ENCODE measurements around the gene MAP3K10.
"Not testable (repeated sequence)": the region's sequence is repeated elsewhere in the genome, so short reads cannot be mapped to it uniquely, and the experiment has no call there.

MAP3K10 gene

DNA sequence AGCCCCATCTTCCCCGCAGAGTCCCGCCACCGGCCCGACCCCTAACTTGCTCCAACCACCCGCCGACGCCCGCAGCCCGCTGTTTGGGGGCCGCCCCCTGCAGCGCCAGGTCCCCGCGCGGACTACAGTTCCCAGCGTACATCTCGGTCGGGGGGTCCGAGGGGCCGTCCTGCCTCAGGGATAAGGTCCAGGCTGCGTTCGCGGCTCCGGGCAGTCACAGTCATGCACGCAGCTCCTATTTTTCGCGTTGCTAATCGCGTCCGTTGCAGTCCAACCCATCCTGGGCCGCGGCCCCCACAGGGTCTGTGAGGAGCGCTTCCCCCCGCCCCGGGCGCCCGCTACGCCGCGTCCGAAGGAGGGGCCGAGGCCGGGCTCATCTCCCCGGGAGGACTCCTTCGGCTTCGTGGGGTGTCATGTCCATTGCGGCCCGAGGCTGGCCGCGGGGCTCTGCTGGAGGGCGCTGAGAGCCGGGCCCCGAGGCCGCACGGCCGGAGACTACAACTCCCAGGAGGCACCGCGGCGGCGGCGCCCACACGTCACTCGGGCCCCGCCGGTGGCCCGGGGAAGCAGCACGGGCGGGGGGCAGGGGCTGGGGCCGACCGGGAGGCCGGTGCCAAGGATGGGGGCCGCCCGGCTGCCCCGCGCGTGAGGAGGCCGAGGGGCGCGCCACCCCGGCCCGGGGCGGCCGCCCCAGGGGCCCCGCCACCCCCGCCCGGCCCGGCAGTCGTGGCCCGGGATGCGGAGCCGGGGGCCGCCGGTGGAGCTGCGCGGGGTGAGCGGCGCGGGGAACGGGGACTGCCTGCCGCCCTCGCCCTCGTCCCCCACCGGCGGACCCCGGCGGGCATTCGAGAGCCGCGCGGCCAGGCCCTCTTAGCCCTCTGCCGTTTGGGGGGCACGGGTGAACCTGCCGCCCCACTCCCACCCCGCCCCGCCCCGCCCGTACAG is at the start of gene MAP3K10:
Gene MAP3K10 (plus strand): TSS at position 536 of the 945 bp plus-strand sequence. CDS start 606 bp downstream, outside the sequence.
- no peak for FAIRE-seq

DNA sequence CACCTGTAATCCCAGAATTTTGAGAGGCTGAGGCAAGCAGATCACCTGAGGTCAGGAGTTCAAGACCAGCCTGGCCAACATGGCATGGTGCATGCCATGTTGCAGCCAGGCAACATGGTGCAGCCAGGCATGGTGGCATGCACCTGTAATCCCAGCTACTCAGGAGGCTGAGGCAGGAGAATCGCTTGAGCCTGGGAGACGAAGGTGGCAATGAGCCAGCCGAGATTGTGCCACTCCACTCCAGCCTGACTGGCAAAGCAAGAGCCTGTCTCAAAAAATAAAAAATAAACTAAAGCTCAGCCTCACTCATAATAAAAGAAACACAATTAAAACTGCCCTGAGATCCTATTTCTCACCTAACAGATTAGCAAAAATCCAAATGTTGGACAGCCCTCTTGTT is 49.7 kb upstream of the MAP3K10 start:
- no peak for FAIRE-seq

DNA sequence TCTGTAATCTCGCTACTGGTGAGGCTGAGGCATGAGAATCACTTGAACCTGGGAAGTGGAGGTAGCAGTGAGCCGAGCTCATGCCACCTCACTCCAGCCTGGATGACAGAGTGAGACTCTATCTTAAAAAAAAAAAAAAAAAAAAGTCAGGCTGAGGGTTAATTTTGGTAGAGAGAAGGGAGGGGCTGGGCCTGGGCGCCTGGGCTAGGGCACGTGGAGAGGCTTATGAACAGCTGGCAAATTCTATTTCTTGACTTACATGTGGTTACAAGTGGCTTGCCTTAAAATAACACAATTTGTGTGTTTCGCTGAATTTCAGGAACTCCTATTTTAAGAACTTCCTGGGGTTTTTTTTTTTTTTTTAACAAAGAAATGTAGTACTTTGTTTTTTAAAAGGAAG is 47.6 kb upstream of the MAP3K10 start:
- FAIRE-seq: no peak

- no peak for FAIRE-seq
Measured at GRCh38 chr19:40144151-40144550, 47.1 kb upstream of the MAP3K10 start.

GRCh38 chr19:40144947-40145748 is 46.1 kb upstream of the MAP3K10 start:
- no peak for FAIRE-seq

GRCh38 chr19:40145749-40146029 is 45.5 kb upstream of the MAP3K10 start:
- not testable (repeated sequence) for FAIRE-seq

GRCh38 chr19:40147338-40147692 is 43.9 kb upstream of the MAP3K10 start:
- no peak for FAIRE-seq

DNA sequence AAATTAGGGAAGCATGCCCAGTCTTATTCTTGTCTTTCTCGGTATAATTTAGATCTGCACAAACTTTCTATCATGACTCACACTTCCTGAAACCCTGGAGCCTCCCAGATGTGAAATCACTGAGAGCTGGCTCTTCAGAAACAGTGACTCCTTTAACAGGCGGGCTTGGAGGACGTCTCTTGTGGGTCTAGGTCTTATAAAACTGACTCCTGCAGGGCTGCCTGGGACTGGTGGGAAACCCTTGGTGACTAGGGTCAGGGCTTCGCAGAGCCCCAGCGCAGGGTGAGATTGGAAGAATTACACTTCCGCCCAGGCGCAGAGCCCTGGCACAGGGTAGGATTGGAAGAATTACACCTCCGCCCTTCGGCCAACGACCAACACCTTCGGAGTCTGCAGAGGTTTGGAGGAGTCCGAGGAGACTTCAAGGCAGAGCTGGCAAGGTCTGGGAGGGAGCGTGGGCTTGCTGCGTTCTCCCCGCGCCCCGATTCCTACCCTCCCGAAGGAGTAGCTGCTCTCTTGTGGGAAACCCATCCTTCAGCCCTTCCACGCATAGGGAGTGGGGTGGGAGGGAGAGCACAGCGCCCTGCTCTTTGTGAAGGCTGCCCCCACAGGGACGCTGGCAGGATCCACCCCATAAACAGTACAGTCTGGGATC is 43.4 kb upstream of the MAP3K10 start:
- FAIRE-seq: no peak

GRCh38 chr19:40149501-40149900 is 41.7 kb upstream of the MAP3K10 start:
- no peak for FAIRE-seq

- no peak for FAIRE-seq
Measured at GRCh38 chr19:40150170-40150569, 41.1 kb upstream of the MAP3K10 start.

DNA sequence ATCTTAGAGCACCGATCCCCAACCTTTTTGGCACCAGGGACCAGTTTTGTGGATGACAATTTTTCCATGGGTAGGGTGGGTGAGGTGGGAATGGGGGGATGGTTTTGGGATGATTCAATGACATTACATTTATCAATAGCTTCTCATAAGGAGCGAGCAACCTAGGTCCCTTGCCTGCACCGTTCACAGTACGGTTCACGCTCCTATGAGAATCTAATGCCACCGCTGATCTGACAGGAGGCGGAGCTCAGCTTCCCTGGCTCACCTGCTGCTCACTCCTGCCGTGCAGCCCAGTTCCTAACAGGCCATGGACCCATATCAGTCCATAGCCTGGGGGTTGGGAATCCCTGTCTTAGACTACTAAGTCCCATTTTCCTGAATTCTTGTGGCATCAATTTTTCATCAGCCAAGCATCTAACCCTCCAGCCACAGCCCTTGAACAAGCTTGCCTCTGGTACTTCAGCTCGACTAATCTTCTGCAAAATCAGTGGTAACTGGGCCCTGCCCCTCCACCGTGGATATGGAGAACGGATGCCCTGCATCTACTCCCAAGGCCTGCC is 37.0 kb upstream of the MAP3K10 start:
- FAIRE-seq: no peak

DNA sequence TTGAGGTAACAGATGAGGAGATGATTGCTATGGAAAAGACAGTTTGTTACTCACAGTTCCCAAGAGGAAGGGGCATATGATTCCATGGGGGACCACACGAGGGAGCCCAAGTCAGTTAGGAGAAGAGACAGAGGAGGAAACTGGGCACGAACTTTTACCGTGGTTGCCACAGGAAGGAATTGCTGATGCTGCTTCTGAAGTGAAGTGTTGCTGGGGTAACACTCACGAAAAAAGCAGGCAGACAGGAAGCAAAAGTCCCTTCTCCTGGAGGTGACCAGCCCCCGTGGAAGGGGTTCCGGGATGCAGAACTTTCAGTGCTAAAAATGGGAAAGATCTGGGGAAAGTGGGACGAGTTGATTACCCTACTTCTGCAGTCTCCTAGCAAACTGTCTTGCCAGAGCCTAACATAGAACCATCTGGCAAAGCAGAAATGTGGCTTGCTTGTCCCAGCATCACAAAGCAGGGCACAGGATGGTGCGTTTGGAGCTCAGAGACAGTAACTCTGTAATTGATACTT is 35.4 kb upstream of the MAP3K10 start:
- no peak for FAIRE-seq

GRCh38 chr19:40157059-40157458 is 34.2 kb upstream of the MAP3K10 start:
- no peak for FAIRE-seq

GRCh38 chr19:40159744-40160143 is 31.5 kb upstream of the MAP3K10 start:
- FAIRE-seq: no peak

DNA sequence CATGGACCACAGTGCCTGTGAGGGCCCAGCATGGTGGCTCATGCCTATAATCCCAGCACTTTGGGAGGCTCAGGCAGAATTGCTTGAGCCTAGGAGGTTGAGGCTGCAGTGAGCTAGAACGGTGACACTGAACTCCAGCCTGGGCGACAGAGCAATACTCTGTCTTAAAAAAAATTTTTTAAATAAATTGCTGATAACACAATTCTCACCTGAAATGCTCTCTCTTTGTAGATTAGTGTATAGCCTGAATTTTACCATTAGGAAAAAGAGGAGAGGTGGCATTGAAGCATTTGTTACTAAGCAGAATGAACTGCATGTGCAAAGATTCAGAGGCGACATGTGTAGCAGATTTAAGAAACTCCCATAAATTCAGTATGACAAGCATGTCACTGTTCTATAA is 29.1 kb upstream of the MAP3K10 start:
- FAIRE-seq: no peak

DNA sequence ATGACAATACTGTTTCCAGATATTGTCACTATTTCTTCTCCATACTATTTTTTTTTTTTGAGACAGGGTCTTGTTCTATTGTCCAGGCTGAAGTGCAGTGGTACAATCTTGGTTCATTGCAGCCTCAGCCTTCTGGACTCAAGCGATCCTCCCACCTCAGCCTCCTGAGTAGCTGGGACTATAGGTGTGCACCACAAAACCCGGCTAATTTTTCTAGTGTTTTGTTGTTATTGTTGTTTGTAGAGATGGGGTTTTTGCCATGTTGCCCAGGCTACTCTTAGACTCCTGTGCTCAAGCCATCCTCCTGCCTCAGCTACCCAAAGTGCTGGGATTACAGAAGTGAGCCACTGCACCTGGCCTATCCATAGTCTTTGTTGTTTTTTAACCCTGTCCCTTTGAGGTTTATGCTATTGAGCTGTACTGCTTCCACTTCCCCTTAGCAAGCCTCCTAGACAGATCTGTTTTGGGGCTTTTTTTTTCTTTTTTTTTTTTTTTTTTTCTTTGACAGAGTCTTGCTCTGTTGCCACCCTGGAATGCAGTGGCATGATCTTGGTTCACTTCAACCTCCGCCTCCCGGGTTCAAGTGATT is 27.6 kb upstream of the MAP3K10 start:
- no peak for FAIRE-seq

DNA sequence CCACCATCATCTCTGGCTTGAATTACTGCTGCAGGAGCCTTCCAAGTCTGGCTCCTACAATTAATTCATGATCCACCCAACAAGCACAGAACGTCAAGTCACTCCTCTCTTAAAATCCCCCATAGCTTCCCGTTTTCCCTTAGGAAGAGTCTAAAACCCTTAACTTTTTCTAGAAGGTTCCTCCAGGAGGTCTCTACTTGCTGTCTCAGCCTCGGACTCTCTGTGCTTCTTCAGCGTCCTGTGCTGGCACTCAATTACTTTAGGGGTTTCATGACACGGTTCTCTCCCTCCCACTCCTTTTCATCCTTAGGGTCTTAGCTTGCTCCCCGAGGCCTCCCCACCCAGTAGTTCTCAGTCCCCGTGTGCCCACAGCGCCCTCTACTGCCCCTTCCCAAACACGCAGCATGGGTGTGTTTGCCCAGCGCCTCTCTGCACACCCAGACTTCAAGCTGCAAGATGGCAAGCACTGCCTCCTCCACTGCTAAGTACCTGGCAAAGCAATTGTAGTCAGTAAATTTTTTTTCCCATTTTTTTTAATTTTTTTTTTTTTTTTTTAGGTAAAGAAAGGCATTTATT is 25.8 kb upstream of the MAP3K10 start:
- no peak for FAIRE-seq

DNA sequence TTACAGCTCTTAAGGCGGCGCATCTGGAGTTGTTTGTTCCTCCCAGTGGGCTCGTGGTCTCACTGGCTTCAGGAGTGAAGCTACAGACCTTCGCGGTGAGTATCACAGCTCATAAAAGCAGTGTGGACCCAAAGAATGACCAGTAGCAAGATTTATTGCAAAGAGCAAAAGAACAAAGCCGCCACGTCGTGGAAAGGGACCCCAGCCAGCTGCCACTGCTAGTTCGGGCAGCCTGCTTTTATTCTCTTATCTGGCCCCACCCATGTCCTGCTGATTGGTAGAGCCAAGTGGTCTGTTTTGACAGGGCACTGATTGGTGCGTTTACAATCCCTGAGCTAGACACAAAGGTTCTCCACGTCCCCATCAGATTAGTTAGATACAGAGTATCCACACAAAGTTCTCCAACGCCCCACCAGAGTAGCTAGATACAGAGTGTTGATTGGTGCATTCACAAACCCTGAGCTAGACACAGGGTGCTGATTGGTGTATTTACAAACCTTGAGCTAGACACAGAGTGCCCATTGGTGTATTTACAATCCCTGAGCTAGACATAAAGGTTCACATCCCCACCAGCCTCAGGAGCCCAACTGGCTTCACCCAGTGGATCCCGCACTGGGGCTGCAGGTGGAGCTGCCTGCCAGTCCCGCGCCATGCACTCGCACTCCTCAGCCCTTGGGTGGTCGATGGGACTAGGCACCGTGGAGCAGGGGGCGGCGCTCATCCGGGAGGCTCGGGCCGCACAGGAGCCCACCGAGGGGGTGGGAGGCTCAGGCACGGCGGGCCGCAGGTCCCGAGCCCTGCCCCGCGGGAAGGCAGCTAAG is 21.5 kb upstream of the MAP3K10 start:
- not testable (repeated sequence) for FAIRE-seq

- FAIRE-seq: not testable (repeated sequence)
Measured at GRCh38 chr19:40170303-40170989, 20.8 kb upstream of the MAP3K10 start.

DNA sequence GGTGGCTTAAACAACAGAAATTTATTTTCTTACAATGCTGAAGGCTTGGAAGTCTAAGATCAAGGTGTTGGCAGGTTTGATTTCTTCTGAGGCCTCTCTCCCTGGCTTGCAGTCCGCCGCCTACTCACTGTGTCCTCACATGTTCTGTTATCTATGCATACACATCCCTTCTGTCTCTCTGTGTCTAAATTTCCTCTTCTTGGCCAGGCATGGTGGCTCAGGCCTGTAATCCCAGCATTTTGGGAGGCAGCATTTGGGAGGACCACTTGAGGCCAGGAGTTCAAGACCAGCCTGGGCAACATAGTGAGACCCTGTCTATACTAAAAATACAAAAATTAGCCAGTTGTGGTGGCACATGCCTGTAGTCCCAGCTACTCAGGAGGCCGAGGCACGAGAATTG is 19.9 kb upstream of the MAP3K10 start:
- FAIRE-seq: not testable (repeated sequence)

DNA sequence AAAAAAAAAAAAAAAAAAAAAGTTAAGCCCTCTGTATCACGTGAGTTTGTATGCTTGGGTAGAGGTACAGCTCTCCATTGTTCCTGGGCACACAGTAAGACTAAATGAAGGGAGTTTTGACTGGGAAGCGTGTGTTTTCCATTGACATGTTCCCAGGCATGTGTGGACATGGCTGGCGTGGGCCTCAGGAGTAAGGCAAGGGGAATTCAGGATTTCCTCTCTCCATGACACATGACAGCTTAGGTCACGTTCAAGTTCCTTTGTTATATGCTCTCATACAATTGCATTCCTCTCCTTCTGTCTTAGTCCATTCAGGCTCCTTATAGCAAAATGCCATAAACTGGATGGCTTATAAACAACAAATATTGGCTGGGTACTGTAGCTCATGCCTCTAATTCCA is 17.1 kb upstream of the MAP3K10 start:
- no peak for FAIRE-seq
